Neural progenitor cell (in vitro differentiated cells): ENCODE results near the gene RNF220.

Experiments used
- EZH2 ChIP-seq: fragments of 200-600 bp; sonication (generic); IDR thresholded peaks from 2 replicates; pipeline ENCODE4 v1.6.1; 2017; ENCODE audit warnings: antibody characterized with exemption, mild to moderate bottlenecking, moderate library complexity
- EZH2phosphoT487 ChIP-seq: fragments of 200-600 bp; sonication (generic); IDR thresholded peaks from 2 replicates; pipeline ENCODE4 v1.6.1; 2017; ENCODE audit warnings: antibody characterized with exemption
- TF ChIP-seq, protein P1 (sequence below): fragments of 200-600 bp; sonication (generic); IDR thresholded peaks from 2 replicates; pipeline ENCODE4 v1.5.1; 2017; ENCODE audit warnings: antibody characterized with exemption, mild to moderate bottlenecking

GRCh38 chr1:44505210-44505993 lies 100.3 kb downstream of the RNF220 start:
- TF ChIP-seq, protein P1, sequence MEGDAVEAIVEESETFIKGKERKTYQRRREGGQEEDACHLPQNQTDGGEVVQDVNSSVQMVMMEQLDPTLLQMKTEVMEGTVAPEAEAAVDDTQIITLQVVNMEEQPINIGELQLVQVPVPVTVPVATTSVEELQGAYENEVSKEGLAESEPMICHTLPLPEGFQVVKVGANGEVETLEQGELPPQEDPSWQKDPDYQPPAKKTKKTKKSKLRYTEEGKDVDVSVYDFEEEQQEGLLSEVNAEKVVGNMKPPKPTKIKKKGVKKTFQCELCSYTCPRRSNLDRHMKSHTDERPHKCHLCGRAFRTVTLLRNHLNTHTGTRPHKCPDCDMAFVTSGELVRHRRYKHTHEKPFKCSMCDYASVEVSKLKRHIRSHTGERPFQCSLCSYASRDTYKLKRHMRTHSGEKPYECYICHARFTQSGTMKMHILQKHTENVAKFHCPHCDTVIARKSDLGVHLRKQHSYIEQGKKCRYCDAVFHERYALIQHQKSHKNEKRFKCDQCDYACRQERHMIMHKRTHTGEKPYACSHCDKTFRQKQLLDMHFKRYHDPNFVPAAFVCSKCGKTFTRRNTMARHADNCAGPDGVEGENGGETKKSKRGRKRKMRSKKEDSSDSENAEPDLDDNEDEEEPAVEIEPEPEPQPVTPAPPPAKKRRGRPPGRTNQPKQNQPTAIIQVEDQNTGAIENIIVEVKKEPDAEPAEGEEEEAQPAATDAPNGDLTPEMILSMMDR = no peak
- TF ChIP-seq EZH2 (no peak), EZH2phosphoT487 (peak; percentile 40)
